HCT116 (cell line): ENCODE results near the gene DOCK1. TPM values are rescaled to one million over a fixed set of nuclear protein-coding genes. Genes with fewer than 3 reads are reported as not detected.

Experiments used
- ATAC-seq: fragments of 200-7000 bp; cut with Tn5 transposase; 2 replicates; pipeline ENCODE4 v1.9.1; 2020; ENCODE audit warnings: mild to moderate bottlenecking, moderate library complexity
- BruUV-seq: library from RNA; stranded (reverse); fragments of 400-500 nt; replicated peaks from 2 replicates; lab custom pipeline; 2021; lab: Mats Ljungman, UMichigan
- CTCF ChIA-PET: fragments of 300-600 bp; sonication (Branson Sonifier 250); formaldehyde crosslinking; loops from one replicate; lab custom pipeline; 2021; ENCODE audit warnings: antibody characterized with exemption; lab: Charles Lee
- POLR2A ChIA-PET: fragments of 300-600, 350-600 bp; sonication (Branson Sonifier 250); formaldehyde crosslinking; loops from one replicate; lab custom pipeline; 2021; ENCODE audit warnings: antibody characterized with exemption; lab: Charles Lee
- RAD21 ChIA-PET, 2 experiments: fragments of 300-600 bp; sonication (Branson Sonifier 250); formaldehyde crosslinking; loops; one replicate each; lab custom pipeline; 2023; ENCODE audit warnings: low total read pairs in 2 of 2; ENCODE audit not compliant: uncharacterized antibody in 2 of 2, unreplicated experiment in 2 of 2, low non-redundant PET in 1 of 2; lab: Charles Lee
- DNase-seq: peaks from one replicate; pipeline ENCODE4 v3.0.0-alpha.2; 2010; ENCODE audit warnings: low read depth, low spot score
- H2AFZ ChIP-seq: fragments of 200-600 bp; shearing (Covaris generic), sonication (generic); 2 replicates; pipeline ENCODE4 v1.6.1; 2017; ENCODE audit warnings: low read depth, mixed run types, mixed read lengths, antibody characterized with exemption, low read length; ENCODE audit not compliant: poor library complexity, severe bottlenecking
- H3K27ac ChIP-seq: 2 replicates; pipeline ENCODE4 v1.5.1; 2012; ENCODE audit warnings: low read depth, low read length
- H3K27me3 ChIP-seq: fragments of 200-600 bp; sonication (generic); 2 replicates; pipeline ENCODE4 v1.6.1; 2016; ENCODE audit warnings: mixed run types, low read length, mixed read lengths; ENCODE audit not compliant: insufficient read depth
- H3K36me3 ChIP-seq, 2 experiments: fragments of 200-500 bp in 1 of 2; fragments of 200-600 bp in 1 of 2; sonication (Bioruptor generic) in 1 of 2; sonication (generic) in 1 of 2; 2 replicates each; pipeline versions ENCODE4 v1.5.1 to v1.6.1; 2014 to 2016; ENCODE audit warnings: low read length in 2 of 2, inconsistent platforms in 1 of 2, mixed read lengths in 1 of 2, mixed run types in 1 of 2; ENCODE audit not compliant: insufficient read depth in 2 of 2, control insufficient read depth in 1 of 2
- H3K4me1 ChIP-seq, 2 experiments: fragments of 200-600 bp in 1 of 2; sonication (generic) in 1 of 2; 2 replicates each; pipeline versions ENCODE4 v1.5.1 to v1.6.1; 2012 to 2017; ENCODE audit warnings: low read length in 2 of 2, inconsistent platforms in 1 of 2, mild to moderate bottlenecking in 1 of 2, mixed read lengths in 1 of 2, mixed run types in 1 of 2, moderate library complexity in 1 of 2; ENCODE audit not compliant: insufficient read depth in 2 of 2, control insufficient read depth in 1 of 2
- H3K4me2 ChIP-seq: fragments of 200-600 bp; sonication (generic); 2 replicates; pipeline ENCODE4 v1.6.1; 2017; ENCODE audit warnings: mixed run types, low read length, mixed read lengths
- H3K4me3 ChIP-seq, 2 experiments: fragments of 200-600 bp in 1 of 2; sonication (generic) in 1 of 2; replicated peaks in 1 of 2; 2 replicates each; pipeline ENCODE4 v1.5.1; 2011 to 2016; ENCODE audit warnings: low read length in 2 of 2, control low read depth in 1 of 2, low read depth in 1 of 2, mild to moderate bottlenecking in 1 of 2, mixed read lengths in 1 of 2, mixed run types in 1 of 2
- H3K79me2 ChIP-seq: fragments of 200-600 bp; sonication (generic); 2 replicates; pipeline ENCODE4 v1.6.1; 2017; ENCODE audit warnings: mild to moderate bottlenecking, mixed run types, low read length, moderate library complexity, mixed read lengths; ENCODE audit not compliant: insufficient read depth
- H3K9ac ChIP-seq: fragments of 200-600 bp; sonication (generic); 2 replicates; pipeline ENCODE4 v1.6.1; 2016; ENCODE audit warnings: low read length, mixed read lengths
- H3K9me2 ChIP-seq: fragments of 200-600 bp; sonication (generic), shearing (Covaris generic); 2 replicates; pipeline ENCODE4 v1.6.1; 2017; ENCODE audit warnings: mixed run types, mild to moderate bottlenecking, moderate library complexity; ENCODE audit not compliant: insufficient read depth
- H3K9me3 ChIP-seq, 2 experiments: fragments of 200-500 bp in 1 of 2; fragments of 200-600 bp in 1 of 2; sonication (Bioruptor generic) in 1 of 2; sonication (generic) in 1 of 2; 2 replicates each; pipeline ENCODE4 v1.6.1; 2014 to 2017; ENCODE audit warnings: low read length in 2 of 2, mixed read lengths in 2 of 2, inconsistent platforms in 1 of 2, low read depth in 1 of 2, mild to moderate bottlenecking in 1 of 2, mixed run types in 1 of 2, moderate library complexity in 1 of 2; ENCODE audit not compliant: control insufficient read depth in 1 of 2, insufficient read depth in 1 of 2
- H4K20me1 ChIP-seq: fragments of 200-600 bp; sonication (generic), shearing (Covaris generic); 2 replicates; pipeline ENCODE4 v1.6.1; 2017; ENCODE audit warnings: mixed run types, mild to moderate bottlenecking, moderate library complexity; ENCODE audit not compliant: insufficient read depth
- CBX3 ChIP-seq: IDR thresholded peaks from 2 replicates; pipeline ENCODE4 v1.6.1; 2012; ENCODE audit warnings: low read depth
- EGR1 ChIP-seq: IDR thresholded peaks from 2 replicates; pipeline ENCODE4 v1.6.1; 2012; ENCODE audit warnings: low read depth
- ELF1 ChIP-seq: IDR thresholded peaks from 2 replicates; pipeline ENCODE4 v1.6.1; 2012; ENCODE audit warnings: low read depth, borderline replicate concordance
- EZH2phosphoT487 ChIP-seq: fragments of 200-600 bp; IDR thresholded peaks from 2 replicates; pipeline ENCODE4 v1.6.1; 2018; ENCODE audit warnings: antibody characterized with exemption, borderline replicate concordance
- JUND ChIP-seq: IDR thresholded peaks from 2 replicates; pipeline ENCODE4 v1.6.1; 2012
- POLR2A ChIP-seq: IDR thresholded peaks from 2 replicates; pipeline ENCODE4 v1.7.0; 2011; ENCODE audit warnings: borderline replicate concordance; ENCODE audit not compliant: insufficient read depth, insufficient read length; ENCODE audit errors: extremely low read depth
- RAD21 ChIP-seq: IDR thresholded peaks from 2 replicates; pipeline ENCODE4 v1.6.1; 2012; ENCODE audit warnings: low read depth, mild to moderate bottlenecking
- SIN3A ChIP-seq: IDR thresholded peaks from 2 replicates; pipeline ENCODE4 v1.6.1; 2012; ENCODE audit warnings: low read depth
- SP1 ChIP-seq: IDR thresholded peaks from 2 replicates; pipeline ENCODE4 v1.6.1; 2012; ENCODE audit warnings: low read depth
- TCF7L2 ChIP-seq: IDR thresholded peaks from 2 replicates; pipeline ENCODE4 v1.7.0; 2011; ENCODE audit warnings: borderline replicate concordance, inconsistent platforms; ENCODE audit not compliant: insufficient read depth, insufficient read length; ENCODE audit errors: extremely low read depth
- YY1 ChIP-seq: IDR thresholded peaks from 2 replicates; pipeline ENCODE4 v1.6.1; 2011; ENCODE audit warnings: low read length, low read depth, moderate library complexity, mild to moderate bottlenecking; ENCODE audit not compliant: insufficient replicate concordance; ENCODE audit errors: extremely low read depth
- ZFX ChIP-seq: fragments of 450-650 bp; IDR thresholded peaks from 2 replicates; pipeline ENCODE4 v1.6.1; 2017
- intact Hi-C: fragments of 100-400 bp; cut with micrococcal nuclease; formaldehyde crosslinking; loops from 2 replicates; pipeline ENCODE4 v1.10.0; 2022
- total RNA-seq: library from RNA; stranded (reverse); gene quantifications from one replicate; pipeline ENCODE4 v1.2.1, GENCODE V29; 2021; ENCODE audit not compliant: unreplicated experiment
- TF ChIP-seq, protein P1 (sequence below): IDR thresholded peaks from 2 replicates; pipeline ENCODE4 v1.6.1; 2012
- TF ChIP-seq, protein P2 (sequence below): IDR thresholded peaks from 2 replicates; pipeline ENCODE4 v1.6.1; 2011; ENCODE audit warnings: mild to moderate bottlenecking, low read length, moderate library complexity; ENCODE audit not compliant: insufficient replicate concordance; ENCODE audit errors: extremely low read depth

The DOCK1 gene
- total RNA-seq, 1 experiment from 2014 or later: 46.5 TPM

DNA sequence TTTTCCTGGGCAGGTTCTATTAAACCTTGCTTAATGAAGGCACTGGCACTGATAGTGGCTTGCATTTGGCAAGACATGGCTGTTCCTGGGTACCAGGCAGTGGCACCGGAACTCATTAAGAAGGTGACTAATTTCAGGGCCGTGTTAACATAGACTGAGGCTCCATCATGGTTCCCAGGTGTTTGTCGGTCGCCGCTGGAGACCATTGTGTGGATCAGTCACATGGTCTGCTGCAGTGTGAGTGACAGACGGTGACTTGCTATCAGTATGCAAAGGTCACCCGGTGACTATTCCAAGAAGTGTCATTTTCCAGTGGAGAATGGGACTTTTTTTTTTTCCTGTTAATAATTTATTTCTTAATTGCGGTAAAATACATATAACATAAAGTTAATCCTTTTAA, 184.9 kb downstream of the DOCK1 start:
- intact Hi-C loops: no loop called here
- CTCF ChIA-PET: no interaction called here
- ATAC-seq: 0 out of 2 replicates have a peak, but pooled peaks have one; percentile 32
- BruUV-seq: no TSS peak
- DNase-seq: no peak
- Histone ChIP-seq H3K27ac (no peak overlapping the region), H3K4me3 (no peak overlapping the region), H3K79me2 (no peaks in the 10 kb centered on the region), H3K9me2 (no peaks in the 10 kb centered on the region), H3K4me2 (no peak overlapping the region), H3K27me3 (no peaks in the 10 kb centered on the region), H2AFZ (no peak overlapping the region), H3K36me3 (no peaks in the 10 kb centered on the region), H4K20me1 (no peaks in the 10 kb centered on the region), H3K9ac (no peak overlapping the region), H3K9me3 (no peaks in the 10 kb centered on the region), H3K4me1 (no peaks in the 10 kb centered on the region)
- POLR2A ChIA-PET: no interaction called here
- RAD21 ChIA-PET: no interaction called here
- TF ChIP-seq EZH2phosphoT487: no peak
- TF ChIP-seq RAD21: no peak
- no peak for TF ChIP-seq YY1
- TF ChIP-seq ELF1: no peak
- no peak for TF ChIP-seq JUND
- TF ChIP-seq EGR1: no peak
- no peak for TF ChIP-seq SIN3A
- TF ChIP-seq, protein P1, sequence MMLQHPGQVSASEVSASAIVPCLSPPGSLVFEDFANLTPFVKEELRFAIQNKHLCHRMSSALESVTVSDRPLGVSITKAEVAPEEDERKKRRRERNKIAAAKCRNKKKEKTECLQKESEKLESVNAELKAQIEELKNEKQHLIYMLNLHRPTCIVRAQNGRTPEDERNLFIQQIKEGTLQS: no peak
- no peak for TF ChIP-seq SP1
- no peak for TF ChIP-seq POLR2A
- no peak for TF ChIP-seq CBX3
- no peak for TF ChIP-seq TCF7L2
- TF ChIP-seq, protein P2, sequence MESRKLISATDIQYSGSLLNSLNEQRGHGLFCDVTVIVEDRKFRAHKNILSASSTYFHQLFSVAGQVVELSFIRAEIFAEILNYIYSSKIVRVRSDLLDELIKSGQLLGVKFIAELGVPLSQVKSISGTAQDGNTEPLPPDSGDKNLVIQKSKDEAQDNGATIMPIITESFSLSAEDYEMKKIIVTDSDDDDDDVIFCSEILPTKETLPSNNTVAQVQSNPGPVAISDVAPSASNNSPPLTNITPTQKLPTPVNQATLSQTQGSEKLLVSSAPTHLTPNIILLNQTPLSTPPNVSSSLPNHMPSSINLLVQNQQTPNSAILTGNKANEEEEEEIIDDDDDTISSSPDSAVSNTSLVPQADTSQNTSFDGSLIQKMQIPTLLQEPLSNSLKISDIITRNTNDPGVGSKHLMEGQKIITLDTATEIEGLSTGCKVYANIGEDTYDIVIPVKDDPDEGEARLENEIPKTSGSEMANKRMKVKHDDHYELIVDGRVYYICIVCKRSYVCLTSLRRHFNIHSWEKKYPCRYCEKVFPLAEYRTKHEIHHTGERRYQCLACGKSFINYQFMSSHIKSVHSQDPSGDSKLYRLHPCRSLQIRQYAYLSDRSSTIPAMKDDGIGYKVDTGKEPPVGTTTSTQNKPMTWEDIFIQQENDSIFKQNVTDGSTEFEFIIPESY: no peak
- no peak for TF ChIP-seq ZFX
